SK-N-SH (cell line): ENCODE measurements around the gene SLC38A3.

Experiments
- EP300 ChIP-seq, 2 experiments: IDR thresholded peaks; 2 replicates each; pipeline versions ENCODE4 v1.4.0 to v1.6.1; 2012; ENCODE audit warnings: borderline replicate concordance in 1 of 2, low read depth in 1 of 2, low read length in 1 of 2
- EZH2phosphoT487 ChIP-seq: fragments of 200-600 bp; sonication (generic); IDR thresholded peaks from 2 replicates; pipeline ENCODE4 v1.6.1; 2017; ENCODE audit warnings: low read depth, mixed run types, mild to moderate bottlenecking, antibody characterized with exemption, moderate library complexity, borderline replicate concordance
- FOXM1 ChIP-seq: IDR thresholded peaks from 2 replicates; pipeline ENCODE4 v1.4.0; 2012; ENCODE audit warnings: low read depth, mild to moderate bottlenecking
- TF ChIP-seq, protein P1 (sequence below): IDR thresholded peaks from 2 replicates; pipeline ENCODE4; 2012
- TF ChIP-seq, protein P2 (sequence below): fragments of 150-350 bp; IDR thresholded peaks from 2 replicates; pipeline ENCODE4 v1.6.1; 2016; ENCODE audit warnings: mild to moderate bottlenecking, low read depth, low read length
- TF ChIP-seq, protein P3 (sequence below): fragments of 200-600 bp; sonication (generic); IDR thresholded peaks from 2 replicates; pipeline ENCODE4 v1.6.1; 2017; ENCODE audit warnings: antibody characterized with exemption, mild to moderate bottlenecking, moderate library complexity

DNA sequence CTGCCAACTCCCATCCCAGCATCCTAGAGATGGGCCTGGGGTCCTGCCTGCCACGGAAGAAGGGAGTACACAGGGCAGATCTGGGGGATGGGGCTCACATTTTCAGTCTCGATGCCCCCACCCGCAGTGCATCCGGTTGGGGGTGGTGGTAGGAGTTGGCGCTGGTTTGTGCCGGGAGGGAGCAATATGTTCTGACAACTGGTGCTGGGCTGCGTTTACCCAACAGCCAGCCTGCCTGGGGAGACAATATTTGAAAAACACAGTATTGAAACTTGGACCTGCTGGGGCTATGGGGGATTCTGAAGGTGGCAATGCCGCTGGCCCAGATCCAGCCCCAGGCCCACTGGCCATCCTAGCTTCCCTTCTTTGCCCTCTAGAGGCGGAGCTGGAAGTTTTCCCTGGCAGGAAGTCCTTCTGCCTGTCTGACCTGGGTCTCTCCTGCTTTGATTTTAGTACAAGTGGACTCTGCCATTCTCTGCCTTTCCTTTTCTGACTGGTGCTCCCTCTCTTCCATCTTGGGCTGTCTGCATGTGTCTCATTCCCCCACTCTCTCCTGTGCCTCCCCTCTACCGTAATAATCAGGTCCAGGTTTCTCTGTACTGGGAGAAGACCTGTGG lies 46.4 kb upstream of the SLC38A3 start:
- TF ChIP-seq, protein P1, sequence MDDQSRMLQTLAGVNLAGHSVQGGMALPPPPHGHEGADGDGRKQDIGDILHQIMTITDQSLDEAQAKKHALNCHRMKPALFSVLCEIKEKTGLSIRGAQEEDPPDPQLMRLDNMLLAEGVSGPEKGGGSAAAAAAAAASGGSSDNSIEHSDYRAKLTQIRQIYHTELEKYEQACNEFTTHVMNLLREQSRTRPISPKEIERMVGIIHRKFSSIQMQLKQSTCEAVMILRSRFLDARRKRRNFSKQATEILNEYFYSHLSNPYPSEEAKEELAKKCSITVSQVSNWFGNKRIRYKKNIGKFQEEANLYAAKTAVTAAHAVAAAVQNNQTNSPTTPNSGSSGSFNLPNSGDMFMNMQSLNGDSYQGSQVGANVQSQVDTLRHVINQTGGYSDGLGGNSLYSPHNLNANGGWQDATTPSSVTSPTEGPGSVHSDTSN, result no peak
- TF ChIP-seq EP300 (IDR thresholded peaks at IDR 0.05; ENCODE audit: borderline replicate concordance in 1 of 2, low read depth in 1 of 2, low read length in 1 of 2) (no peak), FOXM1 (no peak), EZH2phosphoT487 (no peak)
- TF ChIP-seq, protein P2, sequence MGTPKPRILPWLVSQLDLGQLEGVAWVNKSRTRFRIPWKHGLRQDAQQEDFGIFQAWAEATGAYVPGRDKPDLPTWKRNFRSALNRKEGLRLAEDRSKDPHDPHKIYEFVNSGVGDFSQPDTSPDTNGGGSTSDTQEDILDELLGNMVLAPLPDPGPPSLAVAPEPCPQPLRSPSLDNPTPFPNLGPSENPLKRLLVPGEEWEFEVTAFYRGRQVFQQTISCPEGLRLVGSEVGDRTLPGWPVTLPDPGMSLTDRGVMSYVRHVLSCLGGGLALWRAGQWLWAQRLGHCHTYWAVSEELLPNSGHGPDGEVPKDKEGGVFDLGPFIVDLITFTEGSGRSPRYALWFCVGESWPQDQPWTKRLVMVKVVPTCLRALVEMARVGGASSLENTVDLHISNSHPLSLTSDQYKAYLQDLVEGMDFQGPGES, result no peak
- TF ChIP-seq, protein P3, sequence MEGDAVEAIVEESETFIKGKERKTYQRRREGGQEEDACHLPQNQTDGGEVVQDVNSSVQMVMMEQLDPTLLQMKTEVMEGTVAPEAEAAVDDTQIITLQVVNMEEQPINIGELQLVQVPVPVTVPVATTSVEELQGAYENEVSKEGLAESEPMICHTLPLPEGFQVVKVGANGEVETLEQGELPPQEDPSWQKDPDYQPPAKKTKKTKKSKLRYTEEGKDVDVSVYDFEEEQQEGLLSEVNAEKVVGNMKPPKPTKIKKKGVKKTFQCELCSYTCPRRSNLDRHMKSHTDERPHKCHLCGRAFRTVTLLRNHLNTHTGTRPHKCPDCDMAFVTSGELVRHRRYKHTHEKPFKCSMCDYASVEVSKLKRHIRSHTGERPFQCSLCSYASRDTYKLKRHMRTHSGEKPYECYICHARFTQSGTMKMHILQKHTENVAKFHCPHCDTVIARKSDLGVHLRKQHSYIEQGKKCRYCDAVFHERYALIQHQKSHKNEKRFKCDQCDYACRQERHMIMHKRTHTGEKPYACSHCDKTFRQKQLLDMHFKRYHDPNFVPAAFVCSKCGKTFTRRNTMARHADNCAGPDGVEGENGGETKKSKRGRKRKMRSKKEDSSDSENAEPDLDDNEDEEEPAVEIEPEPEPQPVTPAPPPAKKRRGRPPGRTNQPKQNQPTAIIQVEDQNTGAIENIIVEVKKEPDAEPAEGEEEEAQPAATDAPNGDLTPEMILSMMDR, result peak; percentile 15; the same call in 1 of the 2 replicates
